ENCODE measurements around the gene ITFG2. TPM values are rescaled to one million over a fixed set of nuclear protein-coding genes. Genes with fewer than 3 reads are reported as not detected.

The ITFG2 gene
- total and polyA plus RNA-seq, 9 of the 15 experiments (the other 6 are each of a cell fraction or from before 2014, with no cell fraction given): 15.0 to 22.8 (median 19.4) TPM

- TF ChIP-seq NFXL1 (CRISPR knock-in tag; IDR thresholded peaks at IDR 0.05) (no peak), ATF1 (CRISPR knock-in tag; IDR thresholded peaks at IDR 0.05) (no peak), ATF1 (tag; IDR thresholded peaks at IDR 0.05) (no peak), NRF1 (conservative IDR thresholded peaks at IDR 0.05 in 1 of 2, IDR thresholded peaks at IDR 0.05 in 1 of 2) (no peak), KHSRP (IDR thresholded peaks at IDR 0.05) (no peak), FOXM1 (IDR thresholded peaks at IDR 0.05; ENCODE audit: low read depth) (no peak), FOXM1 (CRISPR knock-in tag; IDR thresholded peaks at IDR 0.05; ENCODE audit: low read depth) (no peak), MITF (IDR thresholded peaks at IDR 0.05) (no peak), DMBX1 (CRISPR knock-in tag; IDR thresholded peaks at IDR 0.05; ENCODE audit: borderline replicate concordance) (no peak), TOE1 (IDR thresholded peaks at IDR 0.05; ENCODE audit: borderline replicate concordance) (no peak), TOE1 (CRISPR knock-in tag; IDR thresholded peaks at IDR 0.05; ENCODE audit: borderline replicate concordance, low read depth) (no peak), ARID2 (IDR thresholded peaks at IDR 0.05) (no peak), RBFOX2 (IDR thresholded peaks at IDR 0.05; ENCODE audit: low read depth, low read length) (no peak), ZNF77 (CRISPR knock-in tag; IDR thresholded peaks at IDR 0.05) (no peak), CTBP1 (IDR thresholded peaks at IDR 0.05; ENCODE audit: borderline replicate concordance) (no peak), IFI16 (CRISPR knock-in tag; IDR thresholded peaks at IDR 0.05) (no peak), COPS2 (conservative IDR thresholded peaks at IDR 0.05) (no peak), AFF1 (IDR thresholded peaks at IDR 0.05; ENCODE audit: low read depth in 1 of 2, partially characterized antibody in 2 of 2) (no peak), PML (IDR thresholded peaks at IDR 0.05; ENCODE audit: low read length) (no peak), TBL1XR1 (IDR thresholded peaks at IDR 0.05; ENCODE audit: low read length in 2 of 2) (no peak), MED1 (CRISPR knock-in tag; IDR thresholded peaks at IDR 0.05; ENCODE audit: borderline replicate concordance) (no peak)
- TF ChIP-seq, protein P1, sequence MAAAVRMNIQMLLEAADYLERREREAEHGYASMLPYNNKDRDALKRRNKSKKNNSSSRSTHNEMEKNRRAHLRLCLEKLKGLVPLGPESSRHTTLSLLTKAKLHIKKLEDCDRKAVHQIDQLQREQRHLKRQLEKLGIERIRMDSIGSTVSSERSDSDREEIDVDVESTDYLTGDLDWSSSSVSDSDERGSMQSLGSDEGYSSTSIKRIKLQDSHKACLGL (CRISPR knock-in tag; IDR thresholded peaks at IDR 0.05; ENCODE audit: borderline replicate concordance, poor library complexity, severe bottlenecking): no peak
- TF ChIP-seq, protein P2, sequence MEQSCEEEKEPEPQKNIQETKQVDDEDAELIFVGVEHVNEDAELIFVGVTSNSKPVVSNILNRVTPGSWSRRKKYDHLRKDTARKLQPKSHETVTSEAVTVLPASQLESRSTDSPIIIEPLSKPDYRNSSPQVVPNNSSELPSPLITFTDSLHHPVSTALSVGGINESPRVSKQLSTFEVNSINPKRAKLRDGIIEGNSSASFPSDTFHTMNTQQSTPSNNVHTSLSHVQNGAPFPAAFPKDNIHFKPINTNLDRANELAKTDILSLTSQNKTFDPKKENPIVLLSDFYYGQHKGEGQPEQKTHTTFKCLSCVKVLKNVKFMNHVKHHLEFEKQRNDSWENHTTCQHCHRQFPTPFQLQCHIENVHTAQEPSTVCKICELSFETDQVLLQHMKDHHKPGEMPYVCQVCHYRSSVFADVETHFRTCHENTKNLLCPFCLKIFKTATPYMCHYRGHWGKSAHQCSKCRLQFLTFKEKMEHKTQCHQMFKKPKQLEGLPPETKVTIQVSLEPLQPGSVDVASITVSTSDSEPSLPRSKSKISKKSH (CRISPR knock-in tag; IDR thresholded peaks at IDR 0.05): no peak
These were observed 24.1 kb downstream of the ITFG2 start (continued) for GRCh38 chr12:2836574-2836973.

All from K562 (cell line).